ENCODE measurements around the gene DAB1.

The DAB1 gene

DNA sequence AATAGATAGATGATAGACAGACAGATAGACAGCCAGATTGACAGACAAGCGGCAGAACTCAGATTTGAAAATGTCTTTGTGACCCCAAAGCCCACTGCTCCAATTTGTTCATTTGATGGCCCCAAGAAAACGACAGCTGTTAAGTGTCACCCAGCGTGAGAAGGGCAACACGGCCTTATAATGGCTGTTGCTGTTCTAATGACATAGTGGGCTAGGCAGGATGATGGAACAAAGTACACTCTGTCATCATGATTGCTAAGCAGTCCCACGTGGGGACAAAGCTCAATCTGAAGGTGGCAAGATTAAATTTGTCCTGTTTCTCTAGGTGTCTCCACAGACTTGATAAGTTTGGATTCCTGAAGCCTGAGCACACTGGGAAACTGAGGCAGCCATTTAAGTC, 112.9 kb downstream of the DAB1 start:
- no peak for DNase-seq

DNA sequence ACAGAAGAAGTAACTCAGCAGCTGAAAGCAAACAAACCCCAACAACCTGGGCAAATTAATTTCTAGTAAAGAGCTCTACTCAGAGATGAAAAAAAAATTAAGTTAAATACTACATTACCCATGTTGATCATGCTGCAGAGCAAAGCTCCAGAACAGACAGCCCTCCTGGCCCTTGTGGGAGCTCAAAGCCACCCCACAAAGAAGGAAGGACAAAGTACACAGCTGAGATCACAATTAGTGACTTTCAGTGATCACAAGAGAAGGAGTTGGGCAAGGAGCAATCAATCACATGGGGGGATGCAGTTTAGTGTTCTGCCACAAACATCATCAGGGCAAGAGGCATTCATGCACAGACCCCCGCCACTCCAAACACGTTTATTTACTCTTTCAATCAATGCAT, 114.2 kb downstream of the DAB1 start:
- DNase-seq: no peak

DNA sequence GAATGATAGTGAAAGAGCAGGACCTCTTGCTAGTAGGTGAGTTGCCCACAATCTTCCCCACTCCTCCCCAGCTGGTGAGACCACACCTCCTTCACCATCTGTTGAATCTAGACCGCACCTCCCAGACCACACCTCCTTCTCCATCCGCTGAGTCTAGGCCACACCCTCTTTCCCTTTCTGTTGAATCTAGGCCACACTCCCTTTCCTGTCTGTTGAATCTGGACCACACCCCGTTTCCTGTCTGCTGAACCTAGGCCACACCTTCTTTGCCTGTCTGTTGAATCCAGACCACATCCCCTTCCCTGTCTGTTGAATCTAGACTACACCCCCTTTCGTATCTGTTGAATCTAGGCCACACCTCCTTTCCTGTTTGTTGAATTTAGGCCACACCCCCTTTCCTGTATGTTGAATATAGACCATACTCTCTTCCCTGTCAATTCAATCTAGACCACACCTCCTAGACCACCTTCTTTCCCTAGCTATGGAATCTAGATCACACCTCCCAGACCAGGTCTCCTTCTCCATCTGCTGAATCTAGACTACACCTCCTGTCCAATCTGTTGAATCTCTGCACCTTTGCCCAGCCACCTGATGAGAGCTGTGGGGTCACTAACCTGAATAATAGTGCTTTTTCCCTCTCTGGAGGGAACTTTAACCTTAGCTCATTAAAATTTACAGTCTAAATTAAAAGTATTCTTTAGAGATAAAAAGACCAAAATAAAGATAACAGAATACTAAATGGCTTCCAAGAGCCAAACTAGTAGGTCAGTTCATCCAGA, 116.3 kb downstream of the DAB1 start:
- DNase-seq: peak; percentile 33 to 45

DNA sequence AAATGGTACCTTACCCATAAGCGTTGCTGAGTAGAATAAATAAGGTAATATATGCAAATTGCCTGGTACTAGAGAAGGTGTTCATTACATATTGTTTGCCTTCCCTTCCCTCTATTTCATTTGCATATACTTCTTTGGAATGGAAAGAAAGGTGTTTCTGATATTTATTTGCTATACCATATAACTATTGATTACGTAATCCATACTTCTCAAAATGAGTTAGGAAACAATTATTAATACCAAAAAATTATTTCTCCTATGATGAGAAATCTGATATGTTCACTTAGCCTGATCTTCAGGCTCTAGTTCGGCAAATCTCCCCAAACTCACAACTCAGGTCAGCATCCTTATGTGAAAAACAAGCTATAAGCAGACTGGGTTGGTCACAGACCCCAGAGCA, 119.3 kb downstream of the DAB1 start:
- no peak for DNase-seq

DNA sequence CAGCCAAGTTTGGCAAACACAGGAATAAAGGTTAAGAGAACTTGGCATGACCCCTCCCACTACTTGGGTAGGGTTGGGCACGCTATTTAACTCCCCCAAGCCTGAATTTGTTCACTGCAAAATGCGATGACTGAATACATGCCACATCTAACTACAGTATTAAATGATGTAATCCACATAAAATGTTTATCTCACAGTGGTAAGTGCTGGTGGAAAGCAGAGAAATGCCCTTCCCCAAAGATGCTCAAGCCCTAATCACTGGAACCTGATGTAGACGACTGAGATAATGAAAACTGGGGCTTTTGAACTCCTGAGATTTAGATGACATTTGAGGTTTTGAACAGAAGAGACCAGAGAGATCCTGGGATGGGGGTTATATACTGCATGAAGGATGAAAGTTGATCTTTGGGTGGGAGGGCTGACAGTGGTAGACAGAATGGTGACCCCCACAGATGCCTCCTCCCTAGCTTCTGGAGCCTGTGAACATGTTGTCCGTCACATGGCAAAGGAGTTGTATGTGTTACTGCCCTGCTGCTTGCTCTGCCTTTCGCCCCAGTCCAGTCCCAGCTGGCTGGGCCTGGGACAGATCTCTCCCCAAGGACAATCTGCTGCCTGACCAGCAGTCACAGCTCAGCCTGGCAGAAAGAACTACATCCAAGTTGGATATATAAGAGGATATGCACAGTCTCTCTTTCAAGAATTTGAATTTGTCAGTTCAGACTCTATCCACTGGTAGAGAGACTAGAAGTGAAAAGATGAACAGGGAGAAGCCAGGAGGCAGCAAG, 120.9 kb downstream of the DAB1 start:
- no peak for DNase-seq

DNA sequence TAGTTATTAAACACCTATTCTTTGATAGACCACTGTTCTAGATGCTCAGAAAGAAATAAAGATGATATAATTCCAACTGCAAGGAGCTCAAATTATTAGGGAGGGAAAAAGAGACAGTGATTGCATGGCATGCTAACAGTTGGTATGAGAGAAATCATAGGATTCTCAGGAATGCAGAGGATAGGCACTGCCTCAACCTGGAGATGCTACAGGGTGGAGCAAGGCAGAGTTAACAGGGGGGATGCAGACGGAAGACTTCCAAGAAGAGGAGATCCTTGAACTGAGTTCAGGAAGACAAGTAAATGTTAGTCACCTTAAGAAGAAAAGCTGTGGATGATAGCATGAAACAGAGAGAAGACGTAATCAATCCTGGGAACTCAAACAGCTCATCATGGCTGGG, 123.7 kb downstream of the DAB1 start:
- DNase-seq: no peak

DNA sequence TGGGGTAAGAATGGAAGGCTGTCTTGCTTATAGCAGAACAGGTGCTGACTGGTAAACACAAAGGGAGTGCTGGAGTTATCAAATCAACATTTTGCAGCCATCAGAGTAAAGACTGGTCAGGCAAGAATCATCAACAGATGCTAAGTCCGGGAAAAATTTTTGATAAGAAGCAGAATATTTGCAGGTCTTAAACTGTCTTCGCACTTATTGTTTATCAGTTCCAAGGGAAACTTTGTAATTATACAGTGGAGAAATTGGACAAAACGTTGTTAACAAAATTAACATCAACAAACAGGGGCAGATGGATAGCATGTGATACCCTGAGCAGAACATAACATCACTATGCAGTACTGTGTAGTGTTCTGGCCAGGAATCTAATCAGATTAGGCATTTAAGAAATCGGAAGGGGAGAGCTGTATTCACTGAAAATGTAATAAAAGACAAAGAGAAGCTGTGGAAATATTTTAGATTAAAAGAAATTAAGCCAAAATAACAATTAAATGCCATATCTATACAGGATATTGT, 127.1 kb downstream of the DAB1 start:
- DNase-seq: no peak

DNA sequence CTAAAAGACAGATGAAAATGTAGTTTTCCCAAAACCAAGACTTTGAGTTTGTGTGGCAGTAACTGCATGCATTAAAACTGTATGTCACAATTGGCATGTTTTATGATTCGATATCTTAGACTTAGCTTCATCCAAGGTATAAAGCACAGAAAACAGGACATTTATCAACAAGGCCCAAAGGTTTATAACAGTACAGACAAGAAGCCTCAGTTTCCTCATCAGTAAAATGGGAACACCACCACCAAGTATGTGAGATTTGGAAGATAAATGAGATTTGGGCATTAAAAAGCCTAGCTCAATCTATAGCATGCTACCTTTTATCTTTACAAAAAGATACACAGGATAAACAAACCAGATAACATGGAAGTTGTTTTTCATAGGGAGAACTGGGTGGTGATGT, 128.5 kb downstream of the DAB1 start:
- DNase-seq: no peak

DNA sequence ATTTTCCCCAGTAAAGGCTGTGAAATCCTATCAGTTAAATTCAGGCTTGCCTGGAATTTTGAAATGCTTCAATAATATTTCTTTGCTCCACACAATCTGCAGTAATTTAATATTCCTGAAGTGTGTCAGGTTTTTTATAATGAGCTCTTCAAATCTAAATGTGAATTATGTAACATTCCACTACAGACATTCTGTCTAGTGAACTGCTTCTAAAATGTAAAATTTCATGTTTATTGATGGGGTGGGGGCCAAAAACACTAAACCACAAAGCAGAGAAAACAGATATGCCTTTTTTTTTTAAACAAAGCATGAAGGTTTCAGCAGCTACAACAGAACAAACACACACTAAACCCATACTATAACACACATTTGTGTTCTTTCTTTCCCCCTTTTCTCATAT, 129.7 kb downstream of the DAB1 start:
- no peak for DNase-seq

DNA sequence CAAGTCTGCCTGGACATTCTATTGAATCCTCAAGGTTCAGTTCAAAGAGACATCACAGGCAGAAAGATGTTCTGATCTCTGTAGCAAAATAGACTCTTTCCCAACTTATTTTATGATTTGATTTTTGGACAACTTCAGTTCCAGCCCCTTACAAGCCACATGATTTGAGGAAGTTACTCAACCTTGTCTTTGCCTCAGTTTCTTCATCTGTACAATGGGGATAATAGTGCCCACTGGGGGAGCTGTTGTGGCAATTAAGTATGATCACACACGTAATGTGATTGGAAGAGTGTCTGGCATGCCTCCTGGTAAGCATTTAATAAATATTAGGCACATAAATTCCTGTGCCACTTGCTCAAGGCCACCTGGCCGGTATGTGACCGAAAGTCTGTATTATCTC, 130.6 kb downstream of the DAB1 start:
- no peak for DNase-seq

DNA sequence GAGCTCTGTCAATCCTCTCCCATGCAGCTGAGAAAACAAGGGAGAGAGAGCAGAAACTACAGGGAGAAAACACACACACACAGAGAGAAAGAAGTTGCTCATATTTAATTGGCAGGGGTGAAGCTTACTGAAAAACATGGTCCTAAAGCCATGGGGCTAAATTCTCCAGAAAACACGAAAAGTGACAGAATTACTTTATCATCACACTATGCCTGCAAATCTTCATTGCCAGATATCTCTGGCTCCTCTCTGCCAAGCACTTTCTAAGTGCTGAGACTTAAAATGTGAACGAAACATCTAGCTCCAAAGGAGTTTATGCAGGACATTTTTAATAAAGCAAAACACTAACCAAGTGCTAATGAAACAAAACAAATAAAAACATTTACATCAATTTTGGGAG, 134.1 kb downstream of the DAB1 start:
- no peak for DNase-seq

DNA sequence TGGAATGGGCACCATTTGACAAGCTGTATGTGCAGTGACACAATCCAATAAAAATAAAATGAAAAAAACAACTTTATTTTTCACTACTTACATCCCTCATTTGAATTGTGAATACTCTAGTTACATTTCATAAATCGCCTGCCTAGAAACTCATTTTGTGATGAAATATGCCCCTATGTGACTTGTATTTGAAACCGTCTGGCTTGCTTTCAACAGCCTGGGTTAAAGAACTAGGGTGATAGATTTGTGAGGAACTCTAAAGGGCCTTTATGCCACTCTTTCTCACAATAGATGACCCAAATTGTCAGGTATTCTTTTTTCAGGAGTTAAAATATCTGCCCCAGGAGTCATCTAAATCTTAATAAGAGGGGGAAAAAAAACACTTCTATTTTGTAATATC, 137.9 kb downstream of the DAB1 start:
- DNase-seq: no peak

DNA sequence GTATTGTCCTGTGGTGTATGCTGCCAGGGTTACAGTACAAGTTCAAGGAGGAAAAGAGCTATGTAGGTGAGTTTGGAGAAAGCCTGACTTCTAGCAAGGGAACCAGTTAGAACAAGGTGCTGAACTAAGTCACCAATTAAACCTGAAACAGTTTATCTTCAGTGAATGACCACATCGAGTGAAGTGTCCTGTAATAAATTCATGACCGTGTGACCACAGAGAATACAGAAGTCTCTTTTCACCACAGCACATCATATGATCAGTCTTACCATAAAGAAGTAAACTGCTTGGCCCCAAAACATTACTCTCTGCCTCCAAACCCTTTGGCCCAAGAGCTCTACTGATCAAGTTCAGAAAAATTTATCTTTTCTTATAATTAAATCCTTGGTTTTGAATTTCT, 141.4 kb downstream of the DAB1 start:
- no peak for DNase-seq

DNA sequence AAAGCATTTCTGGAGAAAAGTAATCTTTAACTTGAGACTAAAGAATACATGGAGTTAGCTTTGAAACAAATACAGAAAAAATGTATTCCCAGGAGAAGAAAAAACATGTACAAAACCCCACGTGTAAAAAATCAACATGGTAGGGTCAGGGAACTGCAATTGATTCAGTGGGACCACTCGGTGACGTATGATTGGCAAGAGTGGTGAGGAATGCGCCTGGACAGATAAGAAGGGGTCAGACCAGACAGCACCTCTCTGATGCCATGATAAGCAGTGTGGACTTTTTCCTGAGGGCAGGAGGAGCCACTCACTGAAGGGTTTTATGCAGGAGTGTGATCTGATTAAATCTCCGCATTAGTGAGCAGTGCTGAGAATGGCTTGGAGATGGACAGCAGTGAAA, 142.5 kb downstream of the DAB1 start:
- DNase-seq: no peak

DNA sequence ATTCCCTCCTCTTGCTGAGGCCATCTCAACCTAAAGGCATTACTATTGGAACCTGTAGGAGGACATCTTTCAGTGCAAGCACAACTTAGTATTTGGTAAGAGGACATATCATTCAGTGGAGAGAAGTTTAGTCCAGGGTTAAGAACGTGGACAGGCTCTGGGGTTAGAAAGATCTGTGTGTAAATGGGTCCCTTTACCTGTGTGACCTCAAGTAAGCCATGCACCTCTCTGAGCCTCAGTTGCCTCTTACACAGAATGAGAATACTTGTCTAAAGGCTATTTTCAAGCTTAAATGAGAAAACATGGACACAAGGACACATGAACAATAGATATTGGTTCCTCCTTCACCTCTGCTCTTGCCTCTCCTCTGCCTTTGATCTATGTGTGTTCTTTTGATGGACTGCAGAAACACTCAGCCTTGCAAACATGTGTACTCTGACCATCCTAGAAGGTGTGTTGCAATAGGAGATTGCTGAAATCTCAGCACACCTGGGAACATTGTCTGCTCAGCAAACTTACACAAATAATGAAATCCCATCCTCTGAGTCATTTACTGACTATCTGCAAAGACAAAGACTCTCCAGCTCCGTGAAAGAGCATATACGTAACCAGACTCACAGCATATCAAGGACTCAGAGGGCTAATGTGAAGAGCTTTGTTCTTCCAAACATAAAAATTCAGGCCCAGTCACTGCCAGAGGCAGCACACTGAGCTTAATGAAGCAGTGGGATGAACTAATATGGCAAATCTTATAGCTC, 143.8 kb downstream of the DAB1 start:
- DNase-seq: no peak

DNA sequence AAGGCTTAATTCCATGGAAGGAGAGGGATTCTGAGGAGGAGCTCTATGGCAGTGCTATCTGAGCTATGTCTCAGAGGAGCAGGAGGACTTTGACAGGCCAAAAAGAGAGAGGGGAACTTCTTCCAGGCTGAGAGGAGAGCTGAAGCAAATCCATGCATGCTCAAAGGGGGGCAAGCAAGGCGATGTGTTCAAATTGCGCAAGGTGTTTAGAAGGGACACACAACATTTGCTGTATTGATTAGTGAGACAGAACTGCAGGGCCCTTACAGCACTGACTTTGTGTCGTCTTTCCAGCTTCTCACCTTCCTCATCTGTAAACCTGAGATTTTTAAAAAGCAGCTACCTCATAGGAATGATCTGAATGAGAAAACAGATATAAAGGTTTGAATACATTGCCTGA, 145.3 kb downstream of the DAB1 start:
- DNase-seq: no peak

DNA sequence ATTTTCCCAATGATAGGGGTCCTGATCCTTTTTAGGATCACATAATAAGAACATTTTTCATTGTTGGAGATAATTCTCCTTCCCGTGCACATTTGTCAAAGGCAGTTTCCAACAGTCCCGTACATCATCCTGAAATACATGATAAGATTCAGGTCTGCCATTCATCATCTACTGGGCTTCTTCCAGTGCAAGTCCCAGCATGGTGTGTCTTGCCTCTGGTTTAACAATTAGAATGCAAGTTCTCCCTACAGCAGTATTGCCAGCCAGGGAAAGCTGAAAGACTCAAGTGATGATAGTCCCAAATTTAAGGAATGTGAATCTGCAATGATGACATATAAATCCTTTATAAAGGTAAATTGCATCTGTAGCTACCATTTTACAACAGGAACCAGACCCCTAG, 146.2 kb downstream of the DAB1 start:
- DNase-seq: no peak

DNA sequence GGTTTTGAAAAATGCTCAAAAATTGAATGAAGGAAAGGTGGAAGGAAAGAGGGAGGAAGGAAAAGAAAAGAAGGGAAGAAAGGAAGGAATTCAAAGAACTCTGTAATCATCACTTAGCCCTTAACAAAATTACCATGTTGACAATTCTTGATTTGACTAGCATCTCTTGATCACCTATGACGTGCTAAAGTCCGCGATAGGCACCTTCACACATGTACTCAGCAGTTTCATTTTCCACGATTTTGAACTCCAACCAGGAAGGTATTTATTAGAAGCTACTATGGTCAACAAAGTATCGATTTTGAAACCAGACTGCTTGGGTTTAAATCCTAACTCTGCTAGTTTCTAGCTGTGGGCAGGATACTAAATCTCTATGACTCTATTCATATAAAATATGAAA, 146.9 kb downstream of the DAB1 start:
- DNase-seq: no peak

DNA sequence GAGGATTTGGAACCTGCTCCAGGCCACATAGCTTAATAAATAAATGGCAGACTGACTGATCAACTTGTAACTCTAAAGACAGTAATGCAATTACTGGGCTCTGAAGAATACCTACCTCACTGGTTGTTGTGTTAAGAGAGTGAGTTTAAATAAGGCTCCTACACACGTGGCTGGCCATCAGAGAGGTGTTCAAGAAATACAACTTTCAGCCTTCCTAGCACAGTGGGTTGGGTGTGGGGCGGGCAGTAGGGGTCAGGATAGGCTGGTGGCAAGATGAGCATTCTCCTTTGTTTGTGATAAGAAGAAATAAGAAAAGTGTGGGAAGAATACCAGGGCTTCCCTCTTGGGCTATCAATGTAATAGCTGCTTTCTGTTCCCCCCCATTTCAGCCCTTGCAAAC, 151.3 kb downstream of the DAB1 start:
- DNase-seq: no peak

DNA sequence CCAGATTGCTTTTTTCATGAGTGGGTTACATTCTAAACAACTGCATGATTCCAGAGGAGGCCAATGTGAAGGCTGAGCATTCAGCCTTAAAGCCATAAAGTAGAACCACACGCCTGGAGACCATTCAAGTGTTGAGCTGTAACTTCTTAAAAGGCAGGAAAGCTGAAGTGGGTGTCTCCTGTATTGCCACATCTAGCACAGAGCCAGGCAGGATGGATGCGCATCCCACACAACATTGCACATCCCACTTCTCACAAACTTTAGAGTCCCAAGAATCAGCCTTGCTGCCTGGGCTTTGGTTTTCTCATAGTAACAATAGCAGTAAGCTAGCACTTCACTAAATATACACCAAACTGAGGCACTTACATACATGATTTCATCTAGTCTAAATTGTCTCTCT, 151.7 kb downstream of the DAB1 start:
- no peak for DNase-seq

DNA sequence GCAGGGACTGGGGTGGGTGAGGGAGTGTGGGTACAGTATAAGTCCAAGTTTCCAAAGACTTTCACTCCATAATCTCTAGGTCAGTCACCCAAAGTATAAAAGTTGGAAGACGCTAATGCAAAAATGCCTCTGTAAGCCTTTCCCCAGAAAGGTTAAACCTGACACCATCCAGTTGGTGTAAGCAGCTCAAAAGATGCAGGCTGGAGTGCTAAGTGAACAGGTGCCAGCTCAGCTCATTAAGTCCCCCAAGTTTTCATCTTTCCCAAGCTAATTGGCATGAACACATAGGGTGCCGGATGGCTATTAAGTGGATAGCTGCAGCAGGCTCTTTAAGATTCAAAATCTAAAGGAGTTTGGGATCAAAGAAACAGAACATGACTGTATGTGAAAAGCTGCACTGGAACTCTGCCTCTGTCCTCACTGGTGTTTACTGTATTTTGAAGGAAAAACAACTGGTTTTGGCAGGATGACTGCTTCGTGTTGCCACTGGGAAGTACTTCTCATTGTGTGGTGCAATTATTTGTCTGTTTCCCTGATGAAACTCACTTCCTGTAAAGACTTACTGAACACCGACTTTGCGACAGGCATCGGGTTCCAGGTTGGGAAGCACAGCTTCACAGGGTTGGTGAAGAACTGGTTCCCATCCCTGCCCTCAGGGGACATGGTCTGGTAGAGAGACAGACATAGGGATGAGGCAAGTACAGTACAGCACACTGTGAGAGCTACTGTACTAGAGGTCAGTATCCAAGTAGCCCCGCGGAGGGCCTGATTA, 152.7 kb downstream of the DAB1 start:
- DNase-seq: no peak

DNA sequence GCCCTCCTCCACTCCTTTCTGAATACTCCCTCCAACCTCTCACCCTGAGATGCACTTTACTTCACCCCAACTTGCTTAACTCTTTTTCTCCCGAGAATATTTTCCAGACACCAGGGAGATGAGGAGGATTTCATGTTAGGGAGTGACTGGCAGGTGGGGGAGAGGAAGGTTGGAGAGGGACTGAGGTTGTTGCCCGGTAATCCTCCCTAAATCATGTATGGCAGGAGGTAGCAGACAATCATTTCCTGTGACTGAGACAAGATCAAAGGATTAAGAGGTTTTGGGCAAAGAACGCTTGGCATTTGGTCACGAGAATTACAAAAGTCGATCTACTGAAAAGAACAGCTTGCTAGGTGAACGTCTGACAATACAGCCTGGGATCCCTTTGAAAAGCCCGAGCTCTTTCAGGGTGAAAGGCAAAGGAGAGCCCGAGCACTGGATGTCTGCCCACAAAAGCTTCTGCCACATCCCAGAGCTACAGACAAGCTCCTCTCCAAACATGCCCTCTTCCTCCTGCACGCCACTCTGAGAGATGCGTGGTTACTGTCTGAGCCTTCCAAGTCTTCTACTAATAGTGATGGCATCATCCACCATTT, 154.1 kb downstream of the DAB1 start:
- no peak for DNase-seq
